Measurements from ENCODE around the gene CDC14B. TPM values are rescaled to one million over a fixed set of nuclear protein-coding genes. Genes with fewer than 3 reads are reported as not detected.

Gene CDC14B
- total RNA-seq, 1 experiment from 2014 or later = 28.4 TPM

DNA sequence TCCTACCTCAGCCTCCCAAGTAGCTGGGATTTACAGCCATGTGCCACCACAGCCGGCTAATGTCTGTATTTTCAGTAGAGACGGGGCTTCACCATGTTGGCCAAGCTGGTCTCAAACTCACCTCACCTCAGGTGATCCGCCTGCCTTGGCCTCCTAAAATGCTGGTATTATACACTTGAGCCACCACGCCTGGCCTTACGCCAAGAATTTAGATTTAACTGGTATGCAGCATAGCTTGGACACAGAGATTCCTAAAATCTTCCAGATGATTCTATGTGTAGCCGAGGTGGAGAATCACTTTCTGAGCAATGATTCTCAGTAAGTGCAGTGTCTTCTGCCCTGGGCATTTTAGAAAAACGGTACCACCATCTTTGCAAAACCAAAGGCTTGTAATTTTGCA lies 95.6 kb downstream of the CDC14B start:
- no peaks in the 10 kb centered on the region for H3K4me1 Mint-ChIP-seq
- H3K23ac ChIP-seq (ENCODE audit: insufficient read length, low read depth, low read length) = no peak overlapping the region
- no CpG with 5 or more reads among the region's 7 CpGs for WGBS (ENCODE audit: extremely low coverage, insufficient read length, low lambda C conversion rate)

More for the DNA sequence above, 95.6 kb downstream of the CDC14B start:
- H4K91ac ChIP-seq (ENCODE audit: insufficient read length, low read depth, low read length) = no peak overlapping the region
- H3T11ph ChIP-seq (ENCODE audit: low read length) = no peak overlapping the region
- H2BK20ac ChIP-seq (ENCODE audit: low read depth, low read length, poor library complexity, severe bottlenecking) = no peak overlapping the region
- no peak overlapping the region for H2BK15ac ChIP-seq (ENCODE audit: low read depth, low read length)
- TF ChIP-seq, protein P1, sequence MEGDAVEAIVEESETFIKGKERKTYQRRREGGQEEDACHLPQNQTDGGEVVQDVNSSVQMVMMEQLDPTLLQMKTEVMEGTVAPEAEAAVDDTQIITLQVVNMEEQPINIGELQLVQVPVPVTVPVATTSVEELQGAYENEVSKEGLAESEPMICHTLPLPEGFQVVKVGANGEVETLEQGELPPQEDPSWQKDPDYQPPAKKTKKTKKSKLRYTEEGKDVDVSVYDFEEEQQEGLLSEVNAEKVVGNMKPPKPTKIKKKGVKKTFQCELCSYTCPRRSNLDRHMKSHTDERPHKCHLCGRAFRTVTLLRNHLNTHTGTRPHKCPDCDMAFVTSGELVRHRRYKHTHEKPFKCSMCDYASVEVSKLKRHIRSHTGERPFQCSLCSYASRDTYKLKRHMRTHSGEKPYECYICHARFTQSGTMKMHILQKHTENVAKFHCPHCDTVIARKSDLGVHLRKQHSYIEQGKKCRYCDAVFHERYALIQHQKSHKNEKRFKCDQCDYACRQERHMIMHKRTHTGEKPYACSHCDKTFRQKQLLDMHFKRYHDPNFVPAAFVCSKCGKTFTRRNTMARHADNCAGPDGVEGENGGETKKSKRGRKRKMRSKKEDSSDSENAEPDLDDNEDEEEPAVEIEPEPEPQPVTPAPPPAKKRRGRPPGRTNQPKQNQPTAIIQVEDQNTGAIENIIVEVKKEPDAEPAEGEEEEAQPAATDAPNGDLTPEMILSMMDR (conservative IDR thresholded peaks at IDR 0.05) = no peak
- peaks cover 33 to 46% (median 35%) of the 10 kb centered on the region in 3 experiments; a peak in 6 of 7 replicates for H3K36me3 Mint-ChIP-seq (ENCODE audit: insufficient read depth in 1 of 3, low read depth in 3 of 3)
- no peak for DNase-seq
- no peak overlapping the region for H3K56ac ChIP-seq (ENCODE audit: insufficient read length, low read depth, low read length)
- H4K20me1 ChIP-seq (ENCODE audit: control insufficient read depth, insufficient read depth, insufficient read length) = no peaks in the 10 kb centered on the region
- no peak overlapping the region for H2BK12ac ChIP-seq (ENCODE audit: insufficient read length, low read depth, low read length)
- H2BK120ac ChIP-seq (ENCODE audit: low read depth, low read length, poor library complexity, severe bottlenecking) = no peak overlapping the region
- no peak overlapping the region for H3K4me2 ChIP-seq (ENCODE audit: insufficient read depth, insufficient read length, low read length)
- H3K4ac ChIP-seq (ENCODE audit: low read depth, low read length) = no peak overlapping the region
- no peak overlapping the region for H3K27ac ChIP-seq (ENCODE audit: insufficient read length, low read depth, low read length)
- no peaks in the 10 kb centered on the region for H3K9me3 Mint-ChIP-seq
- no peaks in the 10 kb centered on the region for H3K9me3 ChIP-seq (ENCODE audit: control insufficient read depth, low read depth, low read length)
- no peak overlapping the region; a peak in 1 of 5 replicates for H3K4me3 Mint-ChIP-seq
- H3K79me2 ChIP-seq (ENCODE audit: insufficient read depth, low read length) = no peaks in the 10 kb centered on the region
- H2AFZ ChIP-seq (ENCODE audit: low read length) = no peak overlapping the region
- H3K14ac ChIP-seq (ENCODE audit: insufficient read depth, low read length) = no peak overlapping the region
- H3K9ac ChIP-seq (ENCODE audit: extremely low read depth, insufficient read length, low read length) = no peak overlapping the region
- H3K27me3 ChIP-seq (ENCODE audit: insufficient read depth, low read length) = no peaks in the 10 kb centered on the region
- no peak overlapping the region for H2AK5ac ChIP-seq (ENCODE audit: insufficient read length, low read length)
- no peaks in the 10 kb centered on the region for H3K79me1 ChIP-seq (ENCODE audit: insufficient read depth, low read depth, low read length, poor library complexity, severe bottlenecking)
- H4K8ac ChIP-seq (replicated peaks; ENCODE audit: insufficient read length, low read depth, low read length) = no peak overlapping the region
- no peak overlapping the region for H2BK5ac ChIP-seq (ENCODE audit: insufficient read length, low read length)
- no peak overlapping the region for H3K18ac ChIP-seq (ENCODE audit: insufficient read length, low read depth, low read length)
- H3K27ac Mint-ChIP-seq = no peak overlapping the region
- H4K5ac ChIP-seq (ENCODE audit: insufficient read length, low read depth, low read length) = no peak overlapping the region
- H3K27me3 Mint-ChIP-seq (ENCODE audit: low read depth) = no peaks in the 10 kb centered on the region
- no peaks in the 10 kb centered on the region for H3K4me1 ChIP-seq (ENCODE audit: insufficient read depth, low read length)
- no peaks in the 10 kb centered on the region for H3K23me2 ChIP-seq (ENCODE audit: insufficient read length, low read depth, low read length, poor library complexity, severe bottlenecking)
